K562 (cell line): Measurements from ENCODE around the gene IGFALS. TPM values are rescaled to one million over a fixed set of nuclear protein-coding genes. Genes with fewer than 3 reads are reported as not detected.

ENCODE experiments used
- ATAC-seq: fragments of 200-7000 bp; cut with Tn5 transposase; 3 replicates; pipeline ENCODE4 v1.9.1; 2020; ENCODE audit warnings: moderate library complexity
- BruUV-seq: library from RNA; stranded (reverse); fragments of 400-500 nt; replicated peaks from 2 replicates; lab custom pipeline; 2021; lab: Mats Ljungman, UMichigan
- CTCF ChIA-PET: fragments of 300-600 bp; formaldehyde crosslinking; extraction: SDS; loops from one replicate; lab custom pipeline; 2021; ENCODE audit warnings: low intra/inter-chr PET ratio; lab: Yijun Ruan, JAX
- POLR2A ChIA-PET: fragments of 300-600, 350-650 bp; sonication (Branson Sonifier 250); formaldehyde crosslinking; extraction: SDS; loops from one replicate; lab custom pipeline; 2021; ENCODE audit warnings: antibody characterized with exemption, inconsistent platforms; lab: Yijun Ruan, JAX
- DNase-seq, 4 experiments: peaks; one replicate each; pipeline versions ENCODE4 v3.0.0 to v3.0.0-alpha.2; 2011 to 2018; ENCODE audit warnings: low spot score in 3 of 4, mixed read lengths in 3 of 4; ENCODE audit errors: extremely low read depth in 1 of 4
- FAIRE-seq: peaks from 2 replicates; lab custom pipeline; 2011; peaks lifted over from hg19 to GRCh38; lab: Jason Lieb, UNC
- H2AFZ ChIP-seq: 2 replicates; pipeline ENCODE4 v1.6.0; 2011; ENCODE audit warnings: low read depth, low read length, control low read depth, inconsistent platforms
- H3K27ac ChIP-seq: fragments of 200-600 bp; 3 replicates; pipeline ENCODE4 v1.8.0; 2011; ENCODE audit warnings: low read depth, mild to moderate bottlenecking, control low read depth, inconsistent platforms, low read length, moderate library complexity, mixed read lengths; ENCODE audit errors: extremely low read depth
- H3K27me3 ChIP-seq, 2 experiments: fragments of 300-600 bp in 1 of 2; 2 replicates in 1 of 2; 3 replicates in 1 of 2; pipeline versions ENCODE4 v1.6.0 to v1.8.0; 2011; ENCODE audit warnings: inconsistent platforms in 2 of 2, low read length in 2 of 2, mild to moderate bottlenecking in 1 of 2, mixed read lengths in 1 of 2, moderate library complexity in 1 of 2; ENCODE audit not compliant: control insufficient read depth in 2 of 2, insufficient read depth in 2 of 2
- H3K36me3 ChIP-seq: fragments of 300-600 bp; 3 replicates; pipeline ENCODE4 v1.8.0; 2011; ENCODE audit warnings: mild to moderate bottlenecking, low read length, inconsistent platforms; ENCODE audit not compliant: control insufficient read depth, insufficient read depth
- H3K4me1 ChIP-seq, 2 experiments: fragments of 200-600 bp in 1 of 2; replicated peaks in 1 of 2; 2 replicates in 1 of 2; 3 replicates in 1 of 2; pipeline versions ENCODE4 v1.5.1 to v1.8.0; 2011; ENCODE audit warnings: inconsistent platforms in 2 of 2, low read length in 2 of 2, mild to moderate bottlenecking in 1 of 2, mixed read lengths in 1 of 2, moderate library complexity in 1 of 2; ENCODE audit not compliant: control insufficient read depth in 2 of 2, insufficient read depth in 2 of 2
- H3K4me2 ChIP-seq: 2 replicates; pipeline ENCODE4 v1.6.1; 2011; ENCODE audit warnings: low read length, control low read depth, inconsistent platforms, mixed read lengths; ENCODE audit not compliant: insufficient read depth
- H3K4me3 ChIP-seq: fragments of 200-600 bp; sonication (generic), shearing (Covaris generic); 2 replicates; pipeline ENCODE4 v1.5.1; 2016; ENCODE audit warnings: control low read depth, inconsistent platforms
- H3K79me2 ChIP-seq: fragments of 200-600 bp; 3 replicates; pipeline ENCODE4 v1.8.0; 2011; ENCODE audit warnings: low read length, inconsistent platforms; ENCODE audit not compliant: control insufficient read depth, insufficient read depth
- H3K9ac ChIP-seq, 2 experiments: 2 replicates each; pipeline versions ENCODE4 v1.6.0 to v1.6.1; 2011; ENCODE audit warnings: low read depth in 2 of 2, low read length in 2 of 2, control low read depth in 1 of 2, inconsistent platforms in 1 of 2, mild to moderate bottlenecking in 1 of 2, mixed read lengths in 1 of 2; ENCODE audit not compliant: insufficient read depth in 1 of 2
- H3K9me1 ChIP-seq: one replicate; pipeline ENCODE4 v1.6.0; 2011; ENCODE audit warnings: inconsistent platforms, mild to moderate bottlenecking, low read length, moderate library complexity; ENCODE audit not compliant: control insufficient read depth, insufficient read depth
- H3K9me3 ChIP-seq: replicated peaks from 2 replicates; pipeline ENCODE4 v1.5.1; 2011; ENCODE audit warnings: low read depth, low read length, inconsistent platforms; ENCODE audit not compliant: control insufficient read depth, insufficient read depth
- H4K20me1 ChIP-seq: replicated peaks from 2 replicates; pipeline ENCODE4 v1.6.1; 2011; ENCODE audit warnings: low read length, inconsistent platforms, mixed read lengths; ENCODE audit not compliant: control insufficient read depth, insufficient read depth
- BCL6 ChIP-seq: fragments of 250-450 bp; sonication (Bioruptor Pico); IDR thresholded peaks from 2 replicates; pipeline ENCODE4 v1.4.0; 2020
- LEF1 ChIP-seq: fragments of 450-650 bp; IDR thresholded peaks from 2 replicates; pipeline ENCODE4 v1.6.1; 2016; ENCODE audit warnings: mild to moderate bottlenecking
- MEF2D ChIP-seq: conservative IDR thresholded peaks from 2 replicates; pipeline ENCODE4 v1.6.1; 2016; ENCODE audit warnings: low read depth, missing genetic modification characterization, missing compliant biosample characterization
- NKRF ChIP-seq: fragments of 450-650 bp; IDR thresholded peaks from 2 replicates; pipeline ENCODE4 v1.6.1; 2016; ENCODE audit warnings: borderline replicate concordance
- SMARCC2 ChIP-seq: fragments of 450-650 bp; IDR thresholded peaks from 2 replicates; pipeline ENCODE4 v1.6.1; 2017; ENCODE audit warnings: antibody characterized with exemption, moderate library complexity, mild to moderate bottlenecking, low read depth
- YBX1 ChIP-seq: fragments of 450-650 bp; IDR thresholded peaks from 2 replicates; pipeline ENCODE4 v1.7.1; 2016; ENCODE audit warnings: mild to moderate bottlenecking
- ZBTB9 ChIP-seq: fragments of 450-650 bp; formaldehyde crosslinking; IDR thresholded peaks from 2 replicates; pipeline ENCODE4 v1.4.0; 2020; ENCODE audit warnings: mild to moderate bottlenecking, moderate library complexity
- WGBS: fragments of 100-300 bp; shearing (Covaris generic); methylation state at CpG from one replicate; pipeline ENCODE4 v1.1.6; 2016; ENCODE audit warnings: low coverage, mixed read lengths; ENCODE audit not compliant: insufficient coverage; ENCODE audit errors: missing lambda C conversion rate; 5-methylcytosine and 5-hydroxymethylcytosine counted together
- in situ Hi-C: fragments of 300-500 bp; cut with MboI; formaldehyde crosslinking; loops from 4 replicates; pipeline ENCODE4 v1.15.0; 2018; ENCODE audit warnings: inconsistent platforms, mixed read lengths
- intact Hi-C: fragments of 100-400 bp; cut with micrococcal nuclease; formaldehyde crosslinking; loops from 2 replicates; pipeline ENCODE4 v1.14.2; 2022
- polyA plus RNA-seq, 8 experiments: library from polyadenylated mRNA; depleted of rRNA in 4 of 8; stranded (reverse) in 5 of 8; unstranded in 3 of 8; fragments of >200 nt; fragmentation: Nextera tagmentation in 2 of 8; fragmentation: Illumina TruSeq in 1 of 8; extraction: Ambion mirVana in 2 of 8; extraction: Trizol in 1 of 8; gene quantifications; 2 replicates each; pipeline versions ENCODE4 v1.2.1 to v1.2.3, GENCODE V29; 2011 to 2014; ENCODE audit warnings: inconsistent platforms in 1 of 8, missing spikeins in 1 of 8
- total RNA-seq, 7 experiments: library from RNA; depleted of rRNA in 6 of 7; stranded (reverse); fragments of >200 nt in 6 of 7; fragmentation: Illumina TruSeq in 2 of 7; extraction: Trizol in 2 of 7; gene quantifications; 2 replicates each; pipeline versions ENCODE4 v1.2.1 to v1.2.3, GENCODE V29; 2011 to 2021; ENCODE audit warnings: low replicate concordance in 1 of 7

The IGFALS gene
- total and polyA plus RNA-seq, 9 of the 15 experiments (the other 6 are each of a cell fraction or from before 2014, with no cell fraction given) = not detected

- no peaks in the 10 kb centered on the region for H3K27me3 ChIP-seq
- in situ Hi-C loops (no loop called here), intact Hi-C loops (no loop called here)
- ChIA-PET POLR2A (interaction anchor here (0.6 kb wide), 1 partner anchor 537 kb away, joined by 3 read pairs; no protein-coding TSS in a partner anchor), CTCF (no interaction called here)
- no TSS peak for BruUV-seq
- no peaks in the 10 kb centered on the region for H4K20me1 ChIP-seq
- WGBS = 93% methylated on average over 36 of the region's 40 CpGs
- TF ChIP-seq SMARCC2 = no peak
- peak; percentile 76 for TF ChIP-seq ZBTB9 (CRISPR knock-in tag)
- no peak for TF ChIP-seq LEF1
- no peak for TF ChIP-seq YBX1
- no peak for TF ChIP-seq MEF2D (tag)
- no peak for TF ChIP-seq NKRF
- TF ChIP-seq BCL6 (CRISPR knock-in tag) = no peak
- no peak overlapping the region for H3K27ac ChIP-seq
- no peak overlapping the region for H3K4me3 ChIP-seq
- no peaks in the 10 kb centered on the region for H3K9me3 ChIP-seq
- no peak for ATAC-seq
- H3K9me1 ChIP-seq = no peaks in the 10 kb centered on the region
- FAIRE-seq = no peak
- H3K4me1 ChIP-seq = peaks cover 0 to 54% of the 10 kb centered on the region in 2 experiments; a peak in 3 of 5 replicates
- no peak overlapping the region for H2AFZ ChIP-seq
- no peaks in the 10 kb centered on the region for H3K79me2 ChIP-seq
- no peak overlapping the region; a peak in 1 of 4 replicates for H3K9ac ChIP-seq
- peaks cover 3% of the 10 kb centered on the region; the same call in 1 of the 3 replicates for H3K36me3 ChIP-seq
- DNase-seq = no peak
- H3K4me2 ChIP-seq = no peak overlapping the region
Measured at GRCh38 chr16:1816396-1817275, 23.1 kb upstream of the IGFALS start.
